Activated T-cell treated with anti-CD3 and anti-CD28 coated beads for 48 hours (primary cell): ENCODE data around the gene SYT11.
"Not testable (repeated sequence)": the region's sequence is repeated elsewhere in the genome, so short reads cannot be mapped to it uniquely, and the experiment has no call there.

Experiments used
- DNase-seq: peaks from one replicate; pipeline ENCODE4 v3.0.0-alpha.2; 2020; ENCODE audit warnings: low read depth

Gene SYT11

GRCh38 chr1:155859234-155859829 is at the start of gene SYT11:
Gene SYT11 (plus strand): TSS chr1:155859567. CDS start chr1:155859762, 195 bp downstream.
- DNase-seq: peak; percentile 93

DNA sequence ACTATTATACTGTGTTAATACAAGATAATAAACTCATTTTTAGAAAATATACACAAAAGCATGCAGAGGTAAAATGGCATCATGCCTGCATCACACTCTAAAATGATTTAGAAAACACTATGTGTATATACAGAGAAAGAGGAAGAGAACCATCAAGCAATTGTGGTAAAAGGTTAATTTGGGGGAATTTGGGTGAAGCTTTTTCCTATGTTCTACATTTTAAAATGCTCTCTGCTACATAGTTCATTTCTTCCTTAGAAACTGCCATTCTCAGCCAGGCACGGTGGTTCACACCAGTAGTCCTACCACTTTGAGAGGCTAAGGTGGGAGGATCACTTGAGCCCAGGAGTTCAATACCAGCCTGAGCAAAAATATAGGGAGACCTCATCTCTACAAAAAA is 46.5 kb upstream of the SYT11 start:
- no peak for DNase-seq

- DNase-seq: no peak
These were observed 45.7 kb upstream of the SYT11 start for GRCh38 chr1:155813672-155814071.

DNA sequence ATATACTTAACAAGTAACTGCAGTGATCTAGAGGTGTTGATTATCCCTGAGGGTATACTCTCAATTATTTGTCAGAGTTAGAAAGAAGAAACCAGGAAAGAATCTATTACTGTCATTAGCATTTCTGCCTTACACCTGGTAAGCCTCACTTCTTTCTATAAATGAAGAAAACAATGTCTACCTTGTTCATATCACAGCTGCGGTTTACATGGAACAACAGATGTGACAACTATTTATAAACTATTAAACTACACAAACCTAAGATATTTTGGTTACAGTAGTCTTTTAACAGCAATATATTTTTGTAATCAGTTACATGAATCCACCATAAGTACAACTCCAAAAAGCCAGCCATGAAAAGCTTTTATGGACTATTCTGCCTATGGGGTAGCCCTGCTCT is 43.0 kb upstream of the SYT11 start:
- DNase-seq: no peak

GRCh38 chr1:155827450-155827849 is 31.9 kb upstream of the SYT11 start:
- no peak for DNase-seq

DNA sequence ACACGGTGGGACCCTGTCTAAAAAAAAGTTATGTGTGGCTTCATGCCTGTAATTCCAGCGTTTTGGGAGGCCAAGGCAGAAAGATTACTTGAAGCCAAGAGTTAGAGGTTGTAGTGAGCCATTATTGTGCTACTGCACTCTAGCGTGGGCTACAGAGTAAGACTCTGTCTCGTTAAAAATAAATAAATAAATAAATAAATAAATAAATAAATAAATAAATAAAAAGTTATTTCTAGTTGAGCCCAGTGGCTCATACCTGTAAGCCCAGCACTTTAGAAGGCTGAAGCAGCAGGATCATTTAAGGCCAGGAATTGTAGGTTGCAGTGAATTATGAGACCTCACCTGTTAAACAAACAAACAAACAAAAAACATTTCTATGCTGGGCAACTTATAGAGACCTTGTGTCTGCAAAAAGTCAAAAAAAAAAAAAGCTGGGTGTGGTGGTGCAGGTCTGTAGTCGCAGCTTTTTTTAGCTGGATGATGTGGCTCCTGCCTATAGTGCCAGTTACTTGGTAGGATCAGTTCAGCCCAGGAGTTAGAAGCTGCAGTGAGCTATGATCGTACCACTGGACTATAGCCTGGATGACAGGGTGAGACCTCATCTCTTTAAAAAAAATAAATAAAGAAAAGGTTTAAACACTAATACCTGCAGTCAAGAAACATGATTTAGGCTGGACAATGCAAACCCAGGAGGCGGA is 27.9 kb upstream of the SYT11 start:
- DNase-seq: no peak

DNA sequence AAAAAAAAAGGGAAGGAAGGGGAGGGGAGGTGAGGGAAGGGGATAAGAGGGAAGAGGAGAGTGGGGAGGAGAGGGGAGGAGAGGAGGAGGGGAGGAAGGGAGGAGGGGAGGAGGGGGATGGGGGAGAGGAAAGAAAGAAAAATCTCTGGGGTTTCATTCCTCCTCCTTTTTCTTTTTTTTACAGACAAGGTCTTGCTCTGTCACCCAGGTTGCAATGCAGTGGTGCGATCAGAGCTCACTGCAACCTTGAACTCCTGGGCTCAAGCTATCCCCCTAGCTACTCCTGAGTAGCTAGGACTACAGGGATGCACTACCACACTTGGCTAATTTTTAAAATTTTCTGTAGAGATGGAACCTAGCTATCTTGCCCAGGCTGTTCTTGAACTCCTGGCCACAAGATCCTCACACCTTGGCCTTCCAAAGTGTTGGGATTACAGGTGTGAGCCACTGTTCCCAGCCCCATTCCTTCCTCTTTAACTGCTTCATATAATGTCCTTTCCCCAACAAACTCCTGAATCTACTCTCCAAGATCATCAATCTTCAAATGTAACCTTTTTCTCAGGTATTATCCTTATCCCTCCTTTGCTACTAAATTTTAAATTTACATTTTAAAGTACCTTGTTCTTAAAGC is 25.6 kb upstream of the SYT11 start:
- DNase-seq: no peak

- no peak for DNase-seq
These were observed 25.0 kb upstream of the SYT11 start for GRCh38 chr1:155834296-155834926.

- not testable (repeated sequence) for DNase-seq
These were observed 24.4 kb upstream of the SYT11 start for GRCh38 chr1:155834927-155835399.

- DNase-seq: no peak
These were observed 23.8 kb upstream of the SYT11 start for GRCh38 chr1:155835548-155835947.

DNA sequence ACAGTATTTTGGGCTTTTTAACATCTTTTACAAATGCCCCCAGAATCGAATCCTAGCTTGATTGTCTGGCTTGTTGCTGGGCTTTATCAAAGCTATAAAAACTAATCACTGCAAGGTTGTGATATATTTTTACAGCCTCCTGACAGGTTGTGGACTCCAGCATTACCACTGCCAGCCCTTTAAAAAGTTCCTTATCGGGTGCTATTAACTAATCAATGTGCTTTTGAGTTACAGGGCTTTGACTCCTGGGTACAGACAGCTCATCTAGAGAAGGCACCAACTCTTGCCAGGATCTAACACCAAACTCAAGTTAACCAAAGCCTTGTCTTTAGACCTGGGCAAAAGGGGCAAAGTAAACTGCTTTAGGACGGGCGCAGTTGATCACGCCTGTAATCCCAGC is 19.0 kb upstream of the SYT11 start:
- DNase-seq: no peak

DNA sequence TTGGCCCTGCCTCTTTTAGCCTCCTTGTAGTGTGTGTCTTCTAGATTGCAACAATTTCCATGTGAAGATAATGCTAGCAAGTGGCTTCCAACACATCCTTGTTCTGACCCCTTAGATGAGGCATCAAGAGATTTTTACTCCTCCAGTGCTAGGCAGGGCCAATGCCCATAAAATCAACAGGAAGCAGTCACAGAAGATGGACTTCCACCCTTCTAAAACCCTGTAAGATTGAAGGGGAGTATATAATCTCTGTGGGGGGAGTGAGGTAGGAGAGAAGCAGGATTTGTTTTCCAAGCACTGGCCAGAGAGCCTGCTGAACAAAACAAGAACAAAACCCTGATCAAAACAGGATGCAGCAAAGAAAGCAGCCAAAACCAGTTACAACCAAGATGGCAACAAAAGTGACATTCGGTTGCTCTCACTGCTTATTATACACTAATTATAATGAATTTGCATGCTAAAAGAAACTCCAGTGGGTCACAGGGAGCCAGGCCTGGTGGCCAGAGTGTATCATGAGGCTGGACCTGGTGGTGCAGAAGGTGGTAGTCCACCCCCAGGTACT is 14.4 kb upstream of the SYT11 start:
- DNase-seq: no peak

DNA sequence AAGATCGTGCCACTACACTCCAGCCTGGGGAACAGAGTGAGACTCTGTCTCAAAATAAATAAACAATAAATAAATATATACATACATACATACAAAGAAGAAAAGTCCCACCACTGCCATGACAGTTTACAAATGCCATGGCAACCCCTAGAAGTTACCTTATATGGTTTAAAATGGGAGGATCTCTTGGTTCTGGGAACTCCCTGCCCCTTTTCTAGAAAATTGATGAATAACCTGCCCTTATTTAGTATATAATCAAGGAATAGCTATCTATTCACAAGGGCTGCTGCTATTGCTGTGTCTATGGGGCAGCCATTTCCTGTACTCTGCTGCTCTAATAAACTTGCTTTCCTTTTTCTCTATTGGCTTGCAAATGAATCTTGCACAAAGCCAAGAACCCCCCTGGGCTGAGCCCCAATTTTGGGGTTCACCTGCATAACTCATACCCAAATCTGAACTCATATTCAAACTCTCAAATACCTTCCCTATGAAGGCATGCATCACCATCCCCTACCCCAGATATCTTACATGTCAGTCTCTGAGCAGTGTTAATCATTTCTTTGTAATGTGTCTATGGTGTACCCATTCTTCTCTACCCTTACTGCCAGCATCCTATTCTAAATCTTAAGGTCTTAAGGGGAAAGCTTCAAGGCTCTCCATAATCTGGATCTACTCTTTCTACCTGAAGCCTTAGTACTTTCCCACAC is 11.4 kb upstream of the SYT11 start:
- no peak for DNase-seq

- DNase-seq: no peak
These were observed 9.0 kb upstream of the SYT11 start for GRCh38 chr1:155850345-155850744.

DNA sequence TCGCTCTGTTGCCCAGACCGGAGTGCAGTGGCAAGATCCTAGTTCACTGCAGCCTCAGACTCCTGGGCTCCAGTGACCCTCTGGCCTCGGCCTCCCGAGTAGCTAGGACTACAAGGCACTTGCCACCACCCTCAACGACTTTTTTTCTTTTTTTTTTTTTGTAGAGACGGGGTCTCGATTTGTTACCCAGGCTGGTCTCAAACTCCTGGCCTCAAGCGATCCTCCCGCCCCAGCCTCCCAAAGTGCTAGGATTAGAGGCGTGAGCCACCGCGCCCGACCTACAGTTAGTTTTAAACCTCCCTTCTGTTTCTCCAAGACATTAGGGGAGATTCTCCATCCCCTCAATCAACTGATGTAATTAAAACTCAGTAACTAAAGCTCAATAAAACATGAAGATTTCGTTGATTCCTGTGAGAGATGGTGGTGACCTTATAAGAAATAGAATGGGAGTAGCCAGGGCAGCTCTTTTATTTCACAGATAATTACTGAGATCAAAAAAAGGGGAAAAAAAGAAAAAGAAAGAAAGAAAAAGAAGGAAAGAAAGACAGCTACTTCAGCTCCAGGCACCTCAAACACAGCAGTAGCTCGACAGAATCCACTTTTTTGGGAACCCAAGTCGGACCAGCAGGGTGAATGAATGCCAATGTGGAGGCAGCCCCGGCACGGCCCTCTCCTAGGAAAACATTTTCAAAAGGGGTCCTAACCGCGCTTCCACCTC is 3.0 kb upstream of the SYT11 start:
- DNase-seq: no peak

DNA sequence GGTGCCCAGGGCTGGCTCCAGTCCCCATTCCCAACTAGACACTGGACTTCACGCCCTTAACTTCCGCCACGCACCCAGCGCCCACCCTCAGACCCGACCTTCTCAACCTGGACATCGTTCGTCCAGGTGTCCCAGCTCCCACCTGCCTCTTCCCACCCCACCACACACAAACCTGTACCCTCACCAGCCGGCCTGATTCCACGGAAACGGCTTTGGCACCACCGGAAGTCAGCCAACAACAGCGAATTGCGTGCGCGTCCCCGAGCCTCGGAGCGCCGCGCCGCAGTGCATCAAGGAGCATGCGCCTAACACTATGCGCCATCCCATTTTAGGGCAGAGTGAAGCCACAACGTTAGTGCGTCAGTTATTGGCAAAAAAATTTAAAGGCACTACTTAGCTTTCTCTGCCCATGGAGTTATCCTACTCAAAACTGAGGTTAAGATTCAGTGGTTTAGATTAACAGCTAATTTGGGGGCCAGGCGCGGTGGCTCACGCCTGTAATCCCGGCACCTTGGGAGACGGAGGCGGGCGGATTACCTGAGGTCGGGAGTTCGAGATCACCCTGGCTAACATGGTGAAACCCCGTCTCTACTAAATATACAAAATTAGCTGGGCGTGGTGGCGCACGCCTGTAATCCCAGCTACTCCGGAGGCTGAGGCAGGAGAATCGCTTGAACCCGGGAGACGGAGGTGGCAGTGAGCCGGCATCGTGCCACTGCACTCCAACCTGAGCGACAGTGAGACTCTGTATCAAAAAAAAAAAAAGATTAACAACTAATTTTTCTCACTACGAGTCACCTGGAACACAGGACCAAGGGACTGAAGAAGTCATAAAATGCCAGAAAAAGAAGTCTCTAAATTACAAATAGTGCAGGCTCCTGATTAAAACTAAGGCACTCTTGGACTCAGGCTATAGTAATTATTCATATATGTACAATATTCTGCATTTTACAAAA is 2.1 kb upstream of the SYT11 start, which contains the start of gene GON4L:
TSS of gene GON4L (minus strand) at position 240 of the 956 bp plus-strand sequence. CDS start 3,434 bp downstream, outside the sequence.
- DNase-seq: peak; percentile 85

DNA sequence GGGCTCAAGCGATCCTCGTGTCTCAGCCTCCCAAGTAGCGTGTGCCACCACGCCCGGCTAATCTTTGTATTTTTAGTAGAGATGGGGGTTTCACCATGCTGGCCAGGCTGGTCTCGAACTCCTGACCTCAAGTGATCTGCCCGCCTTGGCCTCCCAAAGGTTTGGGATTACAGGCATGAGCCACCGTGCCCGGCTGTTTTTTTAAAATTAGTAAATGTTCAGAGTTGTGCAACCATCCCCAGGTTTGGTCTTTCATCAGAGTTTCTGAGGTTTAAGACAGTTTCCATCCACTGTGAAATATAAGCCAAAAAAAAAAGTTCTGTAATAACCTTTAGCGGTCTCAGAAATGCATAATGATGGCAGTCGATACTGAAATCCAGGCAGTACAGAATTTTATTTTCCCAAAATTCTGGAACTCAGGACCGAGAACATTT is 550 bp upstream of the SYT11 start:
- peak; percentile 22 for DNase-seq

DNA sequence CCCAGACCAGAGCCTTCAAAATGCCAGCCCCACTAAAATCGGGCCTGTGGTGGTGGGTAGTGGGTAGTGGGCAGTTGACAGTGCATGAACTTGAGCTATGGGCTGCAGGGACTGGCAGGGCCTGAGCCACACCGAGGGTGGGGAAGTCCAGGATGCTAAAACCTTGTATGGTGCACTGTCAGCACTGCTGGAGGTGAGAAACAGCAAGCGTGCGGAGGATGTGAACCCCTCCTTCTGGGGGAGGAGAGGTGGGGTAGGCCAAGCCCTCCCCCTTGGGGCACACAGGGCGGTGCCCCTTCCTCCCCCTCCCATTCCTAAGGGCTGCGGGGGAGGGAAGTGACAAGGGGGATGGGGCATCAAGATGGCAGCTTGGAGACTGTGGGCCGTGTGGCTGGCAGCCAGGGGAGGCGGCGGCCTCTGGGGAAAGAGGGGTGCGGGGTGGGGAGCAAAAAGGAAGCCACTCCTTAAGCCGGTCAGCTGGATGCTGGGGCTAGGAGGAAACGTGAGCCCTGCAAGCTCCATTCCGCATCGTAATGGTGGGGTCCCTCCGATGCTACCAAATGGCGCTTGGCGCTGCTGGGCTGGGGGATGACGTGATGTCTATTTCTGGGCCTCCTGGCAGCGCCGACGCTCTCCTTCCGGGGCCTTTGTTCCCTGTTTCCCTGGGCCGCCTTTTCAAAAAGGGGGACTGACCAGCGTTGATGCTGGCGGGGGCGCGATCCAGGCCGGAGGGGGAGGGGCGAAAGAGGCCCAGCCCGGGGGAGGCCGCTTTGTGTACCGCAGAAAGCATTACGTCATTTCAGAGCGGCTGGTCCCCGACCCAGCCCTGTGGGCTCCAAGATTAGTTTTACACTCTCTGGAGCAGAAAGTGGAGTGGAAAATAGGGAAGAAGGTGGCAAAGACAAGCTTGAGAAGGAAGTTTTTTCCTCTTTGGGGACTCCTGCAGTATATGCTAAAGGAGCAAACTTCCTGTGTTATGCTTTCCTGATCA is 809 bp downstream of the SYT11 start:
- DNase-seq: peak; percentile 43
